NCI-H446 treated with DMSO at 0.1 percent for 48 hours (cell line): Measurements from ENCODE around the gene C1orf87.
A peak's percentile ranks its signal among the peaks of the same experiment; 100 is the strongest.
"Not testable (repeated sequence)": the region's sequence is repeated elsewhere in the genome, so short reads cannot be mapped to it uniquely, and the experiment has no call there.

Experiments
- DNase-seq: peaks from one replicate; lab custom pipeline; 2025; lab: John Stamatoyannopoulos, UW

The C1orf87 gene

DNA sequence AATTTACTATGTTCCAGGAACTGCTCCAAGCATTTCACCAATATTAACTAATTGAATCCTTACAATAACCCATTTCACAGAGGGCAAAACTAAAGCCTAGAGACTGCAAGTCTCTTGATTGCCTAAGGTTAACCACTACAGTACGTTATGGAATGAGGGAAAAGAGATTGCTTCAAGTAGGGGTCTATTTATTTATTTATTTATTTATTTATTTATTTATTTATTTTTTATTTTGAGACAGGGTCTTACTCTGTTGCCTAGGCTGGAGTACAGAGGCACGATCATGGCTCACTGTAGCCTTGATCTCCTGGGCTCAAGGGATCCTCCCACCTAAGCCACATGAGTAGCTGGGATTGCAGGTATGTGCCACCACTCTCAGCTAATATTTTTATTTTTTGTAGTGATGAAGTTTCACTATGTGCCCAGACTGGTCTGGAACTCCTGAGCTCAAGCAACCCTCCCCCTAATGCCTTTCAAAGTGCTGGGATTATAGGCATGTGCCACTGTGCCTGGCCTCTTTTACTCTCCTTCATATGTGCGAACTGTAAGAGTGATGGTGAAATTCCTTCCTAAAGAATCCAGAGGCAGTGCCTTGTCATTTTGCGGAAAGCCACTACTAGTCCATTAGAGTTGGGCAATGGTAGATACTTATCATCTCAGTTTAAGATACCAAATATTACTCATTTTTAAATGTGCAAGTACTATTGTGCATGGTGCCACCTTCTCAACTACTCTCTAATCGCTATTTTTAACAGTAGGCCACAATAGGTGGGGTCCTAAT, 81.3 kb downstream of the C1orf87 start:
- no peak for DNase-seq

DNA sequence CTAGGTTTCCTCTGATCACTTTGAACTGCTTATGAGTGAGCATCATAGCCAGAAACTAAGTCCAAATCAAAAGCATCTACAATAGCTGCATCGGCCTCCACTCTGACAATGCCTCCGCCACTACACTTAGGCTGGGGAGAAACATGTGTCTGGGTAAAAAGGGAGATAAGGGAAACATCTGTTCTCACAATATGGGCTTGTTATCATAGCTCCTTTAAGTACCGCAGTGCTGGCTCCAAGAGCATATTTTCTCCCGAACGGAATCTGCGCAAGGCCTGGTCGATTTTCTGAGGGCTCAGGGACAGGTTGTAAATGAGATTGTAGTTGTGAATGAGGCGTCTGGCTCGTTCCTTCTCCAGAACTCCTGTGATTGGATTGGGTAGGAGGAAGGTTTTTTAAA, 83.1 kb downstream of the C1orf87 start:
- DNase-seq = no peak

DNA sequence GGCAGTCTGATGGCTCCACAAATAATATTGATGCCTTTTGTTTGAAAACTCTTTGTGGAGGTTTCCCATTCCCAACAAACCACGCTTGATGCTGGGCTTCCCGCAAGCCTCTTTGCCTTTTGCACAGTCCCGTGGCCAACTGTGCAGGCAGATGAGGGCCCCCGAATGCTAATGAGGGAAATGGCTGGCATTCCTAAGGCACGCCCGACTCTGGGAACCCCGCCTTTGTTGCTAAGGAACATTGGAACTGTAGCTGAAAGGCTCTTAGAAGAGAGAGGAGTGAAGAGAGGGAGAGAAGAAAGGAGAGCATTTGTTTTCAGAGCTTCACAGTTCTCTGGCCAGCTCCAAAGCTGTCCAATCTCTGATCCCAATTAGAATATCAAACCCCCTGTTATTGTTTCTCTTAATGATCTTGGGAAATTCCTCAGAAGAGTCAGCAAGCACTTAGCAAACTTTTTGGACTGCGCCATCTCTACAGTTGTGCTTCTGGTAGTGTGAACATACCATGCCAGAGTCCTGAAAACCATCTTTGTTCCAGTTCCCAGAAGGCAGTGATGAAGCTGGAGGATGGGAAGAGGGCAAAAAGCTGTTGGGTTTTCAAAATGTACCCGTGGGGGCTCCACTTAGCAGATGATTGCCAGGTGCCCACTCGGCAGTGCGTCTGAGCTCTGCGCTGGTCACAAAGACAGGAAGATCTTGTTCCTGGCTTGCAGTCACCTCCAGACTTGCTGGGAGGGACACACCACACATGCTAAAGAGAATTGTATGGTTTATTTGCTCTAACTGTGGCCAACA, 86.9 kb downstream of the C1orf87 start:
- DNase-seq = peak; percentile 67

DNA sequence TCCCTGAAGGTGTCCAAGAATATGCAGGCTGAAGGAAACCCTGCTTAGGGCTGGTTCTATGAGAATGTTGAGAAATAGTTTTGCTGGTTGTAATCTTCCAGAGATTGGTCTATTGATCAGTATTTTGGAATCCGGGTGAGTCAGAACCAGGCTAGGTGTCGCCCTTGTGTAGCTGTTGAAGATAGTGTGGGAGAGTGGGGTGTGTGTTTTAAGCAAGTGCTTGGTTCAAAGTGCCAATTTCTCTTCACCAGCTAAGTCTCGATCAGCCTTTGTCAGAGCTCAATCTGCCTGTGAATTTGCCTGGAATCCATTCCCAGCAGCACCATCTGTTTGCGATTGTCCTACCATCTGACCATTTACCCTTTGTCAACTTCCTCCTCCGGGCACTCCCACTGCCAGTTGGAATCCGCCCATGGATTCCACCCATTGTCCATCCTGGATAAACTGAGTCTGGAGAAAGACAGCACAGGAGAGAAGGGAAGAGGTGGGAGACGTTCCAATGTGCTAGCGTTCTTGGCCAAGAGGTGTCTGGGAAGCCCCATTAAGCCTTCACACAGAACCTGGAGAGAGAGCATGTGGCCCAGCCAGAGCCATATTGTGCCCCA, 87.6 kb downstream of the C1orf87 start:
- peak; percentile 84 for DNase-seq

DNA sequence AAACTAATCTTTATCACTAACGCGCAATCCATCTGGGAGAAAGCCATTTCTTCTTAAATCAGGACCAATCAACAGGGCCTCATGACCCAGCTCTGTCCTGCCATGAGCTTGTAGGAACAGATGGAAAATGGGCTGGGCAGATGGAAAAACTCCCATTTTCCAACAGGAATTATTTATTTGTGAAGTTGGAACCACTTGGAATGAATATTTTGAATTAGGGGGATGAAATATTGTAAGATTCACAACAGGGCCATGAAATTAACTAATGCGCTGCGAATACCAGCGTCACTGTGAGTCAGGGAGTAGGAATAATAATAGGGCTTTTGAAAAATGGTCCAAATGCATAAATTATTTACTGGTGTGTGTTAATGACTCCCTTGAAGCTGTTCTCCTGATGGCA, 93.9 kb downstream of the C1orf87 start:
- DNase-seq = no peak

DNA sequence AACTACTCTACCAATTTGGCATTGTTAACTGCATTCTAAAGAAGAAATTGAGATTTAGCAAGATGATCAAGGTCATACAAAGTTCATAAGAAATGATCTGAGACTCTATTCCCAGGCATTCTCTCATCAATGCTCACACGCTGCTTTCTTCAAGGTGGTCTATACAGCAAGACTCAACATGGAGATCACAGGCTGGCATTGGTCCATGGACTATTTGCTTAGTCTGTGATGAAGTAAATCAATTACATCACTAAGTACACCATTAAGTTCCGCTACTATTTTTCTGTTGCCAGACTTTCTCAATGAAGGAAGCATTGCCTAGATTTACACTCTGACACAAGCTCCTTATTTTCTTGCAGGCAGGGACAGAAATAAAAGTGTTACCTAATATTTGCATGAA, 95.1 kb downstream of the C1orf87 start:
- no peak for DNase-seq

DNA sequence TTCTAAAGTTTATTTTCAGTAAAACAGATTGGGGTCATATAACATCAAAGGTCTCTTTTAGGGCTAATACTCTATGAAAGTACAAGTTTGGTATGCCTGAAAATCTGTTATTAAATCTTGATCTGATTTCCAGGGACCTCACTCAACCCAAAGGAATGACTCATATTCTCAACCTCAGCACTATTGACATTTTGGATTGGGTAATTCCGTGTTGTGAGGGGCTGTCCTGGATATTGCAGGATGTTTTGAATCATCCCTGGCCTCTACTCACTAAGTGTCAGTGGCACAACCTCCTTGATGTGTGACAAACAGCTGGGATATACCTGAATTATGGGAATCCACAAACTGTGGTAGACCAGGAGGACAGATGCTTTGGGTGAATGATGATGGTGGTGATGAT, 95.5 kb downstream of the C1orf87 start:
- DNase-seq = no peak

DNA sequence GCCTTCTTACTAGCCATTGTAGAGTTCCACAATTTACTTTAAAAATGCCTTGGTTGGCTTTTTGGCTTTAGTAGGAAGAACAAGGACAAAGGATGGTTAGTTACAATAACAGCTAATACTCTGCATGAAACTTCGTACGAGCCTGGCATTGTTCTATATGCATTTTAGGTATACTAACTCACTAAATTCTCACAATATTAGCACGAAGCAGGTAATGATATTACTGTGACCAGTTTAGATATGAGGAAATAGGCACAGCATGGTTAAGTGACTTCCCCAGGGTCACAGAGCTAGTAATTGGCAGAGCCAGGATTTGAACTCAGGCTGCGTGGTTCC, 96.5 kb downstream of the C1orf87 start:
- no peak for DNase-seq

DNA sequence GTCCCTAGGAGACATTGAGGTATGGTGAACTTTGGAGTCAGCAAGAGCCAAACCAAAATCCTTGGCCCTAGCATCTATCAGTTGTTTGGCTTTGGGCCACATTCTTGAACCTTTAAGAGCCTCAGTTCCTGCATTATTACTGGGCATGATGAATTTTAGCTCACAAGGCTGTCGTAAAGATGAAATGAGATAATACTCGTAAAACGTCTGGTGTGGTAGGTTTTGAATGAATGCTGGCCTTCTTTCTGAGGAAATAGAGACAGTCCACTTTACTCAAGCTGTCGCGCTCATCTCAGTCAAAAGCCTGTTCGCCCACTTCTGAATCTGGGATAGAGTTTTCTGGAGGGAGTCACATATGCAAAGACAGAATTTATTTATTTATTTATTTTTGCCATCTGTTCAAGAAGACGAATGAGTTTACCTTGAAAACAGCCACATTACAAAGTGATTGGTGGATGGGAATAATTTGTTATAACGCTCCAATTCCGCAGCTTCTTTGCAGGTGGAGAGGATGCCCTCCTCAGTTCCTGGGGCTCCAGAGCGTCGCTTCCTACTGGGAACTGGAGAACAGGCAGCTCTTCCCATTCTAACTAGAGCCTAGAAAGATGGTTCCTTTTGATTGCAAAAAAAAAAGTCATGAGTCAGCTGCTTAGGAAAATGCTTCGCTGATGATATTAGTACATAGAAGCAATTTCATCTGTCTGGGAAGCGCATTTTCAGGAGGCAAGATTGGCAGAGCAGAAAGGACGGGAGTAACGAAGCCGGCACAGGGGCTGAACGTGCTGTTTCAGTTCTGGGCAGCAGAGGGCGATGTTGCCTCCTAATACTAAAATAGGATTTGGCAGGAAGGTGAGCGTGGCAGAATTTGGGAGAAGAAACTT, 97.1 kb downstream of the C1orf87 start:
- peak; percentile 71 for DNase-seq

DNA sequence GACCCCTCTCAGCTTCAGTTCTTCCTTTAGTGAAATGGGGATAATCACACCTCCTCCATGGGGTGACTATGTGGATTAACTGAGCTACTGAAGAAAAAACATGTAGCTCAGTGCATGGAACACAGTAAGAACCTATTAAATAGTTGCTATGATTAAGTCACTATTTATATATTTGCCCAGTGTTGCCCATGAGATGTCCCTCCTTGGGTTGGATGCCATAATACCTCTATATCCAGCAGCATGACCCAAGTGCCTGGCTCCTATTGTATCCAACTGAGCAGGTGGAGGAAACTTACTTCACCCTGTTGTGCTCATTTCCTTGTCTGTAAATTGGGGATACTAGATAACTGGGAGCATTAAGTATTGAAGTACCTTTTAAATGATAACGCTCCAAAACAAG, 99.9 kb downstream of the C1orf87 start:
- DNase-seq = no peak

DNA sequence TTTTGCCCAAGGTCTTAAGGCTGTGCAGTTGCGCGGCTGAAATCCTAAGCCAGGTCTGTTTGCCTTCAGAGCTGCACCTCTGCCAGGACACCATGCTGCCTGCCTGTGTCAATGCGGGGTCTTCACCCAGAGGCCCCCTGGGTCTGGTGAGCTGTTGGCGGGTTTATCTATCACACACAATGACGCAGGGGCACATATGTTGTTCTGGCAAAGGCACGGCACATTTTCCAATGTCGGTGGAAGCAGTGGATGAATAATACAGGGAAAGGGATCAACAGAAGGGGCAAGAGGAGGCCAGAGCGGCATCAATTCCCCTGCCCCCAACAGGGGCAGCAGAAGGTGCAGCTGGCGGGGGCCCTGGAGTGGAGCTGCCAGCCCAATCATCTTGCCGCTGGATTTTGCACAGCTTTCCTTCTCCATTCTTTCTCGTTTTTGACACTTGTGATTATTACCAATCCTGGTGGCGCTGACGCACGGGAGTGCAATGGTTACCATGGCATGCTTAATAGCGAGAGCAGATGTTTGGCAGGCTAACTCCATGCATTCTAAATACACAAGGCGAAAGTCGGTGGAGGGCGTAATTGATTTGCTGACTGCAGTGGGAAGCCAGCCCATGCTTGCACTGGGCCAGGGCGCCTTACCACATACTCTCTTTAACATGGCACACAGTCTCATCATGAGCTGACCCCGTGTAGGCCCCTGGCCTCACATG, 101.2 kb downstream of the C1orf87 start:
- DNase-seq = peak; percentile 98

DNA sequence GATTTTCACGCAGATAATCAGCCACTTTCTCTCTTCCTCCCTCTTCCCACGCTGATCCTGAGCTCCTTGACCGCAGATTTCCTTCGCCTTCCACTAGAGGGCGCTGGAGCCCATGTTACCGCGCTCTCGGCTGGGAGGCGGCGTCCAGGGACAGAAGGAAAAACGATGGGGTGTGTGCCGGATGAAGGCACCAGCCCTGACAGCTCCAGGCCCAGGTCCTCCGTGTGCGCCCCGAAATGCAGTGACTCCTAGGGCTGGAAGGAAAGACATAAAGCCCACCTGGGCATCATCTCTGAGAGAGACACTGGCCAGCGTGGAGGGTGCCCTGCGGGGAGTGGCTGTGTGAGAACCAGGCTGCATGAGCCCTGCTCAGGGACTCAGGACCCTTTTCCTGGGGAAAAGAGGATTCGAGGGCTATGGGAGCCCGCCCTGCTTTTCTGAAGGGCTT, 102.1 kb downstream of the C1orf87 start:
- DNase-seq = peak; percentile 71

DNA sequence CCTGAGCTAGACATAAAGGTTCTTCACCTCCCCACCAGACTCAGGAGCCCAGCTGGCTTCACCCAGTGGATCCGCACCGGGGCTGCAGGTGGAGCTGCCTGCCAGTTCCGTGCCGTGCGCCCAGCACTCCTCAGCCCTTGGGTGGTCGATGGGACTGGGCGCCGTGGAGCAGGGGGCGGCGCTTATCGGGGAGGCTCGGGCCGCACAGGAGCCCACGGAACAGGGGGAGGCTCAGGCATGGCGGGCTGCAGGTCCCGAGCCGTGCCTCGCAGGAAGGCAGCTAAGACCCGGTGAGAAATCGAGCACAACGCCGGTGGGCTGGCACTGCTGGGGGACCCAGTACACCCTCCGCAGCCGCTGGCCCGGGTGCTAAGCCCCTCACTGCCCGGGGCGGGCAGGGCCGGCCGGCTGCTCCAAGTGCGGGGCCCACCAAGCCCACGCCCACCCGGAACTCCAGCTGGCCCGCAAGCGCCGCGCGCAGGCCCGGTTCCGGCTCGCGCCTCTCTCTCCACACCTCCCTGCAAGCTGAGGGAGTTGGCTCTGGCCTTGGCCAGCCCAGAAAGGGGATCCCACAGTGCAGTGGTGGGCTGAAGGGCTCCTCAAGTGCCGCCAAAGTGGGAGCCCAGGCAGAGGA, 103.9 kb downstream of the C1orf87 start:
- not testable (repeated sequence) for DNase-seq

DNA sequence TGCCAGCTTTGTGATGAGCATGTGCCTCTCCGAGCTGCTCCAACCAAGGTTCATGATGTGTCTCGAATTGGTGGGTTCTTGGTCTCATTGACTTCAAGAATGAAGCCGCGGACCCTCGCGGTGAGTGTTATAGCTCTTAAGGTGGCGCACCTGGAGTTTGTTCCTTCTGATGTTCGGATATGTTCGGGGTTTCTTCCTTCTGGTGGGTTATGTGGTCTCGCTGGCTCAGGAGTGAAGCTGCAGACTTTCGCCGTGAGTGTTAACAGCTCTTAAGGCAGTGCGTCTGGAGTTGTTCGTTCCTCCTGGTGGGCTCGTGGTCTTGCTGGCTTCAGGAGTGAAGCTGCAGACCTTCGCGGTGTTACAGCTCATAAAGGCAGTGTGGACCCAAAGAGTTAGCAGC, 104.8 kb downstream of the C1orf87 start:
- DNase-seq = not testable (repeated sequence)

DNA sequence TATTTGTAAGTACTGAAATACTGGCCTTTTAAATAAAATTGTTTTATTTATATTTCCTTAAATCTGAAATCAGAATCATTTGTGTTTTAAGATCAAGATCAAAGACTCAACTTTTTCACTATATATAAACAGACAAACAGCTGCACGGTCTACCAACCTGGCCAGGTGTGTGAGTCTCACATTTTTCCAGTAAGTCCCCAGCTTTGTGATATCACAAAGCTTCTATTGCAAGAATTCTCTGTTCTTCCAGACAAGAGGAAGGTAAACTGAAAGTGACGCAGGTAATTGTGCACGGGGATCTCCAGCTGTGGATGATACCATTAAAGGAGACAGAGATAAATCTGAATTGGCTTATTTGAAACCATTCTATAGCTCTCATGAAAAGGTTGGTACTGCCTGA, 105.8 kb downstream of the C1orf87 start:
- DNase-seq = no peak

DNA sequence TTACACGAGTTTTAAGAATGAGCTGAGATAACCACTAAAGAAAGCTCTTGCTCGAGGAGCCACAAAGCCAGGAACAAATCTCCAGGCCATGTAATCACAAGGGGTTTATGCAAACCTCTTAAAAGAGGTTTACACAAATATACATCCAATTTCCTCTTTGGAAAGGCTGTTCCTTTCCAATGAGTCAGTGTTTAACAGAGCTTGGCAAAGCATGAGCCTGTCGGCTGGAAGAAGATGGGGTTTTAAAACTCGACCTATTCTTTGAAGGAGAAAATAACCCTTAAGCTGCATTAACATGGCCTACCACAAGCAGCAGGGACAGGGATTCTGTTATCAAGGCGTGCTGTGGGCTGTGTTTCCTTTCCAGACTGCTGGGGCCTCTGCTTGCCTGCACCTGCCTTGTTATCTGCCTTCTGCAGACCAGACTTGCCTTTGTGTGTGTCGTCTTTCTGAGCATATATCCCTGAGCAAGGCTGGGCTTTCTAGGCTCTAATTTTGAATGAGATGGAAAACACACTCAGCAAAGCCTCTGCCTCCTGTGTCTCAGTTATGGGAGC, 106.4 kb downstream of the C1orf87 start:
- no peak for DNase-seq

DNA sequence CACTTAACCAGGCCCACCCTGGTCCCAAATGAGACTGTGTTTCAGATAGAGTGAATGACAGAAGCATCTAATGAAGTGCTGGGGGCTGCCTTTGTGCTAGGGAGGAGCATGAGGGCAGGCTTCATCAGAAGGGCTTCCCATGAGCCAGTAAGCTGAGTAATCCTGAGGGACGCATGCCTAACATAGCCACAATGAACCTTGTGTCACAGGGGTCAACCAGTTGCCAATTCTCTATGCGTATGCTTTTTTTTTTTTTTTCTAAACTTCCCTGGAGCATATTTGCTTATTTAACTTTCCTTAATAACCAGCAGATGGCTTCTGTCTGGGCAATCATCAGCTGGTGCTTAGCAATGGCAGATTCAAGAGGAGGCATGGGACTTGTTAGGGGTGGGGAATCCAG, 121.5 kb downstream of the C1orf87 start:
- DNase-seq = no peak

DNA sequence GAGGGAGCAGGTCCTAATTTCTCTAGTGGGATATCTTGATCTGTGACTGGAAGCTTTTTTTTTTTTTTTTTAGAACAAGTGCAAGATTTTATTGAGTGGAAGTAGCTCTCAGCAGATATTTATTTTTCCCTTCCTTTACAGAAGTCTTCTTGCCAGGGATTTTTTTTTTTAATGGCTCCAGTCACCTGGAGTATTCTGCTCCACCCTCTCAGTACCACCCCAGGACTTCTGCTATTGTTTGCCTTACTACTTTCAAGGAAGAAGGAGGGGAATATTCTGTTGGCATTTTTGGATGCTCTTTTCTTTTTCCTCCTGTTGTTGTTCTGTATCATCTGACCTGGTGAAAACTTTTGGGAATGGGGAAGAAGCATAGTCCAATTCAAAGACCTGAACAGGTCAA, 123.9 kb downstream of the C1orf87 start:
- no peak for DNase-seq

DNA sequence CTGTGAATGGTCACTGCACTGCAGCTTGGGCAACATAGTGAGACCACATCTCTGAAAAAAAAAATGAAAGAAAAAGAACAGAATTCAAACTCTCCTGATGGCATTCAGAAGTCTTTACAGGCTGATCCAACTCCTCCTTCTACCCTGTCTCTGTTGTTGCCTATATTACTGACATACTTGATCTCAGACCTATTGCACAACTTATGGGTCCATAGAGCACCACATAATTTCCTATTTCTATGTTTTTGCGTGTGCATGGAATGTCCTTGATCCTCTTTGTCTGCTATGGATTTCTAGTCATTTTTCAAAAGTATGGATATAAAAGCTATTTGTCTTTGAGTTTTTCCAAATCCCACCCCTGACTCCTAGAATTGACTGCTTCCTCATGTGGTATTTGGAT, 124.6 kb downstream of the C1orf87 start:
- no peak for DNase-seq

DNA sequence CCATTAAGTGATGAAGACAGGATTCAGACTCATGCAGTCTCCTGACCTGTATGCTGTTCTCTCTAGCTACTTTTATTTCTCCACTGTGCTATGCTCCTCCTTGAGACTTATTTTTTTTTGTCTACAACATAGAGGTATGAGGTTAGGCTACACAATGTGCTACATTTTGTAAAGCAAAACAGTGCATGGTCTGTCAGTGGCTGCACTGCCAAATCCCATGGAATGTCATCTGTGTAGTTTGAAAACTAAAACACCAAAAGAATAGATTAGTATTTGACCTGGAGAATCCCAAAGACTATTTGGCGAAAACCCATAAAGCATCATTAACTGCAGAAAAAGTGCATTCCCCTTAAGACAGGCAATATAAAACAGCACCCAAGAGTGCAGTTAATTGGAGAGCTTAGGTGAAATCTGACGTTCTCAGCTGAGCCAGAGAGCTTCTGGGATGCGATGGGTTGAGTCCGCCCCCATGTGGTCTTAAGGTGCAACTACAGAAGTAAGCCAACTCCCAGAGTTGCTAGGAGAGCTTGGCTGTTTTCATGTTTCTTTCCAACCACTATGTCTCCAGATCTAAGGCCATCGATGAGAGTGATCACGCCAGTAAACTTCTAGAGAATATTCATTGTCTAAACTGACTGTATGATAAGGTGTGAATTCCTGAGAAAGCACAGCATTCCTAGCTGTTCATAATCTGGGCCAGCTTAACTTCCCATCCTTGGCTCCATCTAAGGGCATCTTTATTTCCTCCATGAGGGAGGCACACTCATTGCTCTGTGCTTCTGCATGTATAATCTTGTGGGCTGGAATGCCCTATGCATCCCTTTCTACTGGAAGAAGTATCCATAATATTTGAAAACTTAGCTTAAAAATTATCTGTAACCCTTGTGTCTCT, 126.3 kb downstream of the C1orf87 start:
- DNase-seq = peak; percentile 22
